T-helper 9 cell (primary cell): ENCODE measurements around the gene ERLIN1.
A peak's percentile ranks its signal among the peaks of the same experiment; 100 is the strongest.

ENCODE experiments used
- DNase-seq: peaks from one replicate; pipeline ENCODE4 v3.0.0-alpha.2; 2020
- total RNA-seq, 2 donors: gene quantifications; one replicate each; lab custom pipeline; 2026; lab: John Stamatoyannopoulos, UW

Gene ERLIN1
- total RNA-seq, result 6.3 to 18.4 reads per million in 2 donors

GRCh38 chr10:100185364-100186252 lies at the start of gene ERLIN1:
Gene ERLIN1, minus strand, starts transcription at chr10:100186029. Its CDS starts 403 bp downstream, at chr10:100185626.
- peak; percentile 92 for DNase-seq

DNA sequence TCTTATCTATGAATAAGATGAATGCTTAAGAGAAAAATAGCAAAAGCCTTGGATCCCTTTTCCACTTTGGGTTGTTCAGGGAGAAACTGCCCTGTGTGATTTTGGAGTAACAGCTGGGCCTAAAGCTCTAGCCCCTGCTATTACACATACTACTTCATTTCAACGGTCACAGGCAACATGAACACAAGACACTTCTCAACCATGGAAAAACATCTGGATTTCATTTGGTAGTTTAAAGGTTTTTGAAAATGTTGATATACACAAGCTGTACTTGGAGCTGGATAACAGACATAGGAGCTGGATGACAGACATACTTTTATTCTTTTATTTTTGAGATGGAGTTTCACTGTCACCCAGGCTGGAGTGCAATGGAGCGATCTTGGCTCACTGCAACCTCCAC lies 46.3 kb upstream of the ERLIN1 start:
- DNase-seq, result no peak

- no peak for DNase-seq
Measured at GRCh38 chr10:100229819-100230422, 44.1 kb upstream of the ERLIN1 start.

DNA sequence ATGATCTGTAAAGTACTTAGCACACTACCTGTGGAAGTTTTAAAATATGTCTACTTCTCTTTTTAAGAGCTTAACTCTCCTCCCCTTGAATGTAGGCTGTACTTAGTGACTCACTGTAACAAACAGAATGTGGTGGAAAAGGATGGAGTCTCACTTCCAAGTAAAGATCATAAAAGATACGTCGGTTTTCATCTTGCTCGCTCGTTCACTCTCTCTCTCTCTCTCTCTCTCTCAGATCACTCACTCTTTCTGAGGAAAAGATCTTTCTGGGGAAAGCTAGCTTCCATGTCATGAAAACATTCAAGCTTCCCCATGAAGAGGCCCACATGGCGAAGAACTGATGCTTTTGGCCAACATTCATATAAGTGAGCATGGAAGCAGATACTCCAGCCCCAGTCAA lies 38.0 kb upstream of the ERLIN1 start:
- DNase-seq, result no peak

- no peak for DNase-seq
Measured at GRCh38 chr10:100222529-100222928, 36.7 kb upstream of the ERLIN1 start.

DNA sequence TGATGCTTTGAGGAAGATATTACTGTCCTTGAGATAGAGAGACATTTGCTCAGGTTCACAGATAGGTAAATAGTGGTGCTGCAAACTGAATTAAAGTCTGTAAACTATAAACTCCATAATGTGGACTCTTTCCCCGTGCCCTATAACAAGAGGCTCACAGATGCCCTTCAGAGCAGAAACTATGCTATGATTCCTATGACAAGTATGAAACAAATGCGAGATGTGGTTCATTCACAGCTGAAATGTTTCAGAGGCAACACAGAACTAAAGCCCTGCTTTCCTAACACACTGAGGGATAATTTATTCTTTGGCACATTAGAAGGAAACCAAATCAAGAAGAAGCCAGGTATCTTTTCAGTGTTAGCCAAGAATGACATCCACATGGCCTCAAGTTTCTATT lies 30.2 kb upstream of the ERLIN1 start:
- no peak for DNase-seq

DNA sequence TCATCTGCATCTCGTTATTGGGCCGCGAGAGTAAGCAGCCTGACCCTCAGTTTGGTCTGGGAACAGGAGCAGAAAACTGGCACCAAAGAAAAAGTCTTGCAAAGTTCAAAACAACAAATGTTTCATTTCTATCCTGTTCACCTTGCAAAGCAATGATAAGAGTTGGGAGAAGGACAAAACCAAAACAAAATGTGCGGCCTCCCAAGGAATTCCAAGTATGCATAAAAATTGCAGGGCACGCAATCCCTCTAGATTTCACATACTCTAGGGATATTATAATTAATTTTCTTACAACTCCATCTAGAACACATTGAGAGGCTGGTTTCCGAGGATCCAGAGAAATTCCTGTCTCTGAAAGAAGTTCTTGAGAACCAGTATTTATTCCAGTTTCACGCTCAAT lies 23.5 kb upstream of the ERLIN1 start:
- DNase-seq, result no peak

DNA sequence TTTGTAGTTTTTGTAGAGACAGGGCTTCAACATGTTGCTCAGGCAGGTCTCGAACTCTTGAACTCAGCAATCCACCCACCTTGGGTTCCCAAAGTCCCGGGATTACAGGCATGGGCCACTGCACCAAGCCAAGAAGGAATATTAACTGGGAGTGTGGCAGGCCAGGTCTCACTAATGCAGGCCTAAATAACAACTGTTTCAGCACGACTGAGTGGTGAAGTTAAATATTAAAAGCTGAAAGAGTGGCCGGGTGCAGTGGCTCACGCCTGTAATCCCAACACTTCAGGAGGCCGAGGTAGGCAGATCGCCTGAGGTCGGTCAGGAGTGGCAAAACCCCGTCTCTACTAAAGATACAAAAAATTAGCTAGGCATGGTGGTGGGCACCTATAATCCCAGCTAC lies 22.4 kb upstream of the ERLIN1 start:
- no peak for DNase-seq

GRCh38 chr10:100204370-100204769 lies 18.5 kb upstream of the ERLIN1 start:
- no peak for DNase-seq

GRCh38 chr10:100201549-100201948 lies 15.7 kb upstream of the ERLIN1 start:
- no peak for DNase-seq

GRCh38 chr10:100194711-100195110 lies 8.9 kb upstream of the ERLIN1 start:
- no peak for DNase-seq

GRCh38 chr10:100192350-100192749 lies 6.5 kb upstream of the ERLIN1 start:
- no peak for DNase-seq

DNA sequence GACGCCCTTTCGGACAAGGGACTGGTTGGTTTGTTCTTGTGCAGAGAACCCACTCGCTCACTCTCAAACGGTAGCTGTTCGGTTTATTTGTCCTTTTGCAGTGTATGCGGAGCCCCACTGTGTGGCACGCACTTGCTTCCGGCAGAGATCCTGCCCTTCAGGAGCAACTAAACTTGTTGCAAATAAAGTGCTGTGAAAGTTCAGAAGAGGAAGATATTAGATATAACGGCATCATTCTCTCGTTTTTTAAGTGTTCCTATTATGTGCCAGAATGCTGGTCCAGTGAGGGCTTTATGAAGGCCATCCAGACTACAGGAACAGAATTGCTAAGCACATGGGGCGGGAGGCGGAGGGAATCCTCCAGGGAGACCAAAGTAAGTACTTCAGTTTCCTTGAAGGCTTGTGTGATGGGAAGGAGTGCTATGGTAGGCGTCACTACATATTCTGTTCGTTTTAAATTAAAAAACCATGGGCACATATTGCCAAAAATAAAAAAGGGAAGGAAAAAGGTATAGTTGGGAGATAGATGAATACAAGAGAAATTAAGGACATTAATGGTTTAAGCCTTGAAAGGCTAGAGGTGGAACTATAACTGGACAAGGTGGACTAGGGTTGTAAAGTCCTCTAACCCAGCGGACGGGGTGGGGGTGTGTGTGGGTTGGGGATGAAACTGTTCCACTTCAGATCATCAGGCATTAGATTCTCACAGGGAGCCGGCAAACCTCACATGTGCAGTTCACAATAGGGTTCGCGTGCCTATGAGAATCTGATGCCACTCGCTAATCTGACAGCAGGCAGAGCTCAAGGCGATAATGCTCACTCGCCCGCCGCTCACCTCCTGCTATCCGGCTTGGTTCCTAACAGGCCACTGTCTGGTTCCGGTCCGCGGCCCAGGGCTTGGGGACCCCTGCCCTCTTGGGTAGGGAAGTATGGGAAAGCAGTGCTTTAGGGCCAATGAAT lies 704 bp upstream of the ERLIN1 start:
- DNase-seq, result no peak

DNA sequence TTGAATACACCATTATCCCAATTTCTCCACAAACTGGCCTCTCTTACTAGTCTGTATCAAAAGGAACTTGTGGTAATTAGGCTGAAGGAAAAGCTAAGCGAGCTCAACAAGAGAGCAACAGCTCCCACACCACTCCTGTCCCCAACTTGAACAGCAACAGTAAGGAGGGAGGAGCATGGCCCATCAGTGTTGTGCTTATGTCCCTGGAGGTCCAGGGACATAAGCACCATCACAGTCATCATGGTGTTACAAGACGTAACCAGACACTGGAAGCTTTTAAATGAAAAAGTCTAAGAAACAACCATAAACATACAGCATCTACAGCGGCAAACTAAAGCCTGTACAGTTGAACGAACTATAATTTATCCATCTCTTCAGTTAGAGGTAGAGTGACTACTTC lies 989 bp downstream of the ERLIN1 start:
- DNase-seq, result no peak

GRCh38 chr10:100184426-100184825 lies 1.4 kb downstream of the ERLIN1 start:
- DNase-seq, result no peak

DNA sequence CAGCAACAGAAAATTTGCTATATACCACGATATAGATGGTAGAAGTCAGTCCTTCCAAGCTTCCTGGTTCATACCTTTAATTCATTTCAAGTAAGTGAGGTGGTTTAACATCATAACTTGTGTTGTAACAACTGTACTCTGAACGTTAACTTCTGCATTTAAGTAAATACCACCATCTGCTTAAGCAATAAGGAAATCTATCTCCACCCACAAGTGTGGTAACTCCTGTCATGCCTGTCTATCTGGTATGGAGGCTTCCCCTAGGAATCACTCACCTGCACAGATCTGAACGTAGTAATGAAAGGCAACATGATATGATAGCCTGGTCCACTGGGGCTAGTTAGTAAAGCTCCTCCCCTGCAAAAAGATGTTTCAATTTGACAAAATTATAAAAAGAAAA lies 2.3 kb downstream of the ERLIN1 start:
- DNase-seq, result no peak

DNA sequence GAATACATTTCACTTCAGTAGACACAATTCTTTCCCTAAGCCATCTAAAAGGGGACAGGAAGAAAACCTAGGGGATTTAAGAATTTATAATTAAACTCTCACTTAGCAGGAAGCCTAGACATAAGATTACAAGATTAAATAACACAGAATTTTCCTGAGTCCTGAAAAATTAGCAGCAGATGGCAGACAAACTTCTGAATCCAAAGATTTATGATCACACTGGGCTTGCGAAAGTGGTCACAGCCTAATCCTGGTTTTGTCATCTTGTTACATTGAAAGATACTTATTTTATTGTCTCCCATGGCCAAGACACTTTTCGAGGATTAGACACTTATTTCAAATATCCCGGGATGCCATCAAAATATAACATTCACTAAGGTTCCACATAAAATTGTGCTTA lies 2.9 kb downstream of the ERLIN1 start:
- DNase-seq, result no peak

DNA sequence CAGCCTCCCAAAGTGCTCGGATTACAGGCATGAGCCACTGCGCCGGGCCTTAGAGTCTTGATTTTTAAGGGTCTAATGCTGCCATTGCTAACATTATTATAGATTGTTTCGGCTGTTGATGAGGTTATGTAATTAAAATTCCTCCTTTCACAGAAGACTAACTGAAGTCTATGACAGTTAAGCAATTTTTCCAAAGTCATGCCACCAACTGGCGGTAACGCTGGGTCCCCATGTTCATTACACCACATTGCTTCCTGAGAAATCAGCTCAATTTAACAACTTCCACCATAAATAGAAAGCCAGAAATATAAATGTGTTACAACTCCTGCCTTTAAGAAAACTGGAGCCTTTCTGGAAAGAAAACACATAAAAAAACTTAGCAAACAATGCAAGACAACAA lies 3.5 kb downstream of the ERLIN1 start:
- DNase-seq, result no peak

DNA sequence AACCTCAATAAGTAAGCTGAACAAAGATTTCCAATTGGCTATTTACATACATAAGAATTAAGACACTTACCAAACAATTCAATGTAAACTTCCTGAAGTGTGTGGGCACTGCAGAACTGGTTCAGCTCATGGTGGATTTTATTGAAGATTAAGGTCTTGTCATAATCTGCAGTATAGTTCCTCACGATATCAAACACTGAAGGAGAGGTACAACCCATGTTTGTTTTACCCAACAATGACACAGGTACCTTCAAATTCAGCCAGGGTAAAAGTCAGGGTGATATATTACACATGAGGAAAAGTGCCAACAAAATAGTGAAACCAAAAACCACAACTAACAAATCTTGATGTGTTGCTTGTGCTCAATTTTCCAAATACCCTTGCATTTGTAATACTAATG lies 10.0 kb downstream of the ERLIN1 start:
- no peak for DNase-seq

DNA sequence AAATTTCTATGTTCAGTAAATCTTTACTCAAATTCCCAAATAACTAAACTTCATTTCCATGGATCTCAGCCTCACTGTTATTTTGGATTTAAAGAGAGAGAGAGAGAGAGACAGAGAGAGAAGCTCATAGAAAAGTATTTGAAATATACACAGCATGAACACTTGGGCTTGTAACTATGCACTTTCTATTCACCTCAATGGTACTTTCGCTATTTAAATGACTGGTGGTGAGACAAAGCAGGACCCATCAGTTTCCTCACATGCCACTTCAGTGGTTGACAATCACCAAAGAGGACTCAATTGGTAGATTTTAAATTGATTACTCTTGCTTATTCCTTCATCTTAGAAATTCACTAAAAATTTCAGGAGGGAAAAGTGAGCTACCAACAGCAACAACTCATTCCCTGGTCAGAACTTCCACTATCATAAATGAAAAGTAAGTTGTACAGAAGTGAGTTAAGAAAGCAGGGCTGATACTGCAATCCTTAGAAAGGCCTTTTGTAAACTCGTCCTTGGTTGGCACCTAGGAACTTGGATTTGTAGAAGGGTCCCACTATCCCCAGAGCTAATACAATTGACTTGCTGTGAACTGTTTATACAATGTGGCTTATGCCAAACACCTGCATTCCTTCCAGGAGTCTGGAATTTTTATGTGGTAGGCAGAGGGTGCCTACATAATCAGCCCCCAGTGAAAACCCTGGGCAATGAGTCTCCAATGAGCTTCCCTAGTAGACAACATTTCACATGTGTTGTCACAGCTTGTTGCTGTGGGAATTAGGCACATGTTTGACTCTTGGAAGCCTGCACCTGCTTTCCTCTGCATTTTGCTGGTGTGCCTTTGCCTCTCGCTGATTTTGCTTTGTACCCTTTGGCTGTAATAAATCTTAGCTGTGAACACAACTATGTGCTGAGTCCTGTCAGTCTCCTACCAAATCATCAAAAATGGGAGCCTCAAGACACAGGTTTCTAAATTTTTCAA lies 10.8 kb downstream of the ERLIN1 start:
- DNase-seq, result no peak

GRCh38 chr10:100173035-100173434 lies 12.8 kb downstream of the ERLIN1 start:
- no peak for DNase-seq

DNA sequence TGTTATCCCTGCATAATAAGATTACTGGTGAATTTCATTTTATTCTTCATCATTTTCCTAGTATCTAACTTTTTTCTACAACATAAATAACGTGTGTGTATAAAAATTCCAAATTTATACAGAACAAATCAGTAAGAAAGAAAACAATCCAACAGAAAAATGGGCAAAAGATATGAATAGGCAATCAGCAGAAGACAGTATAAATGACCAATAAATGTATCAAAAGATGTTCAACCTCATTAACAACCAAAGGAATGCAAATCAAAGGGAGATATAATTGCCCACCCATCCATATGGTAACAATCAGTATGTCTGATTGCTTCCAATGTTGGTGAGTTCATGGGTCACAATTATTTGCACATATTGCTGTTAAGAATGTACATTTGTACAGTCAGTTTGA lies 13.5 kb downstream of the ERLIN1 start:
- DNase-seq, result no peak
